RWPE2 (cell line): ENCODE results near the gene LRFN2.

Experiments used
- ATAC-seq: fragments of 200-7000 bp; cut with Tn5 transposase; 3 replicates; pipeline ENCODE4 v1.9.1; 2021; ENCODE audit warnings: low read depth
- DNase-seq: peaks from one replicate; pipeline ENCODE4 v3.0.0-alpha.2; 2020; ENCODE audit warnings: low spot score
- H3K27ac ChIP-seq: fragments of 450-650 bp; 2 replicates; pipeline ENCODE4 v1.5.1; 2017; ENCODE audit warnings: mild to moderate bottlenecking; ENCODE audit not compliant: poor library complexity, severe bottlenecking
- H3K27me3 ChIP-seq: fragments of 250-450 bp; sonication (Bioruptor Pico); 2 replicates; pipeline ENCODE4 v1.5.1; 2021; ENCODE audit warnings: mild to moderate bottlenecking, moderate library complexity; ENCODE audit not compliant: insufficient read depth, poor library complexity, severe bottlenecking
- H3K36me3 ChIP-seq: fragments of 250-450 bp; sonication (Bioruptor Pico); 2 replicates; pipeline ENCODE4 v1.5.1; 2020; ENCODE audit warnings: low read depth, mild to moderate bottlenecking, moderate library complexity
- H3K4me1 ChIP-seq: fragments of 250-450 bp; sonication (Bioruptor Pico); 2 replicates; pipeline ENCODE4 v1.5.1; 2021; ENCODE audit warnings: mild to moderate bottlenecking, moderate library complexity; ENCODE audit not compliant: insufficient read depth, poor library complexity, severe bottlenecking
- H3K4me3 ChIP-seq: fragments of 250-450 bp; sonication (Bioruptor Pico); 2 replicates; pipeline ENCODE4 v1.5.1; 2021; ENCODE audit warnings: mild to moderate bottlenecking, moderate library complexity; ENCODE audit not compliant: severe bottlenecking
- H3K9me3 ChIP-seq: fragments of 250-450 bp; sonication (Bioruptor Pico); 2 replicates; pipeline ENCODE4 v1.5.1; 2021; ENCODE audit warnings: mild to moderate bottlenecking, moderate library complexity; ENCODE audit not compliant: severe bottlenecking
- CTCF ChIP-seq: fragments of 450-650 bp; IDR thresholded peaks from one replicate; pipeline ENCODE4 v1.5.1; 2017; ENCODE audit warnings: mild to moderate bottlenecking, moderate library complexity; ENCODE audit not compliant: poor library complexity, severe bottlenecking

Gene LRFN2

GRCh38 chr6:40438246-40438887 is 148.8 kb downstream of the LRFN2 start:
- no peak for ATAC-seq
- peaks cover 4% of the 10 kb centered on the region for H3K4me1 ChIP-seq
- no peaks in the 10 kb centered on the region for H3K27me3 ChIP-seq
- no peak overlapping the region for H3K4me3 ChIP-seq
- no peaks in the 10 kb centered on the region for H3K36me3 ChIP-seq
- no peak for DNase-seq
- H3K27ac ChIP-seq: no peak overlapping the region
- H3K9me3 ChIP-seq: no peaks in the 10 kb centered on the region
- no peak for TF ChIP-seq CTCF

GRCh38 chr6:40437631-40438030 is 149.5 kb downstream of the LRFN2 start:
- Histone ChIP-seq H3K27me3 (no peaks in the 10 kb centered on the region), H3K36me3 (no peaks in the 10 kb centered on the region), H3K4me3 (no peak overlapping the region), H3K9me3 (no peaks in the 10 kb centered on the region), H3K4me1 (peaks cover 4% of the 10 kb centered on the region), H3K27ac (no peak overlapping the region)
- TF ChIP-seq CTCF: no peak
- DNase-seq (no peak), ATAC-seq (no peak)

- H3K4me3 ChIP-seq: no peak overlapping the region
- peak; percentile 65 for ATAC-seq
- no peaks in the 10 kb centered on the region for H3K9me3 ChIP-seq
- TF ChIP-seq CTCF: no peak
- DNase-seq: no peak
- no peak overlapping the region for H3K27ac ChIP-seq
- no peaks in the 10 kb centered on the region for H3K36me3 ChIP-seq
- H3K4me1 ChIP-seq: peaks cover 4% of the 10 kb centered on the region
- no peaks in the 10 kb centered on the region for H3K27me3 ChIP-seq
These were observed 150.2 kb downstream of the LRFN2 start for GRCh38 chr6:40436685-40437604.

- no peaks in the 10 kb centered on the region for H3K9me3 ChIP-seq
- no peak for ATAC-seq
These were observed 154.2 kb downstream of the LRFN2 start for GRCh38 chr6:40432982-40433381.

More at GRCh38 chr6:40432982-40433381, 154.2 kb downstream of the LRFN2 start:
- Histone ChIP-seq H3K27ac (no peak overlapping the region), H3K4me3 (no peak overlapping the region), H3K4me1 (no peaks in the 10 kb centered on the region), H3K36me3 (no peaks in the 10 kb centered on the region), H3K27me3 (no peaks in the 10 kb centered on the region)
- no peak for DNase-seq
- TF ChIP-seq CTCF: no peak
